H1 (cell line): ENCODE results near the gene CACNA1B. TPM values are rescaled to one million over a fixed set of nuclear protein-coding genes. Genes with fewer than 3 reads are reported as not detected.

Experiments
- CTCF ChIA-PET: fragments of 300-600 bp; sonication (Branson Sonifier 250); formaldehyde crosslinking; loops from one replicate; lab custom pipeline; 2021; ENCODE audit not compliant: partially characterized antibody; lab: Charles Lee
- POLR2A ChIA-PET: fragments of 300-600 bp; sonication (Branson Sonifier 250); formaldehyde crosslinking; loops from one replicate; lab custom pipeline; 2021; ENCODE audit warnings: inconsistent platforms; ENCODE audit not compliant: partially characterized antibody; lab: Charles Lee
- DNase-seq, 2 experiments: peaks; one replicate each; pipeline versions ENCODE4 v3.0.0 to v3.0.0-alpha.2; 2010 to 2022; ENCODE audit warnings: low spot score in 2 of 2, low read depth in 1 of 2, mixed read lengths in 1 of 2
- FAIRE-seq: peaks from 2 replicates; lab custom pipeline; 2011; peaks lifted over from hg19 to GRCh38; lab: Jason Lieb, UNC
- H2AFZ ChIP-seq: 2 replicates; pipeline ENCODE4 v1.8.1; 2012; ENCODE audit warnings: low read length, inconsistent platforms
- H2AK5ac ChIP-seq: 2 replicates; pipeline ENCODE4 v1.6.1; 2013; ENCODE audit warnings: low read depth, low read length
- H2BK120ac ChIP-seq: replicated peaks from 2 replicates; pipeline ENCODE3; 2013; ENCODE audit warnings: low read depth, low read length, inconsistent platforms
- H2BK12ac ChIP-seq: 2 replicates; pipeline ENCODE4 v1.6.1; 2013; ENCODE audit warnings: low read depth, low read length
- H2BK15ac ChIP-seq: 2 replicates; pipeline ENCODE4 v1.6.1; 2013; ENCODE audit warnings: low read length
- H2BK20ac ChIP-seq: 2 replicates; pipeline ENCODE4 v1.6.1; 2013; ENCODE audit warnings: low read length
- H2BK5ac ChIP-seq: 2 replicates; pipeline ENCODE4 v1.6.1; 2013; ENCODE audit warnings: low read depth, low read length
- H3K14ac ChIP-seq: 2 replicates; pipeline ENCODE4 v1.6.1; 2013; ENCODE audit warnings: inconsistent platforms; ENCODE audit not compliant: insufficient read length
- H3K18ac ChIP-seq: 2 replicates; pipeline ENCODE4 v1.6.1; 2013; ENCODE audit warnings: low read length; ENCODE audit errors: extremely low read depth
- H3K23ac ChIP-seq: 2 replicates; pipeline ENCODE4 v1.6.1; 2013; ENCODE audit warnings: inconsistent platforms; ENCODE audit not compliant: insufficient read length
- H3K23me2 ChIP-seq: 2 replicates; pipeline ENCODE4 v1.6.1; 2013; ENCODE audit warnings: low read depth, low read length
- H3K27ac ChIP-seq: 2 replicates; pipeline ENCODE4 v1.6.1; 2011; ENCODE audit warnings: low read depth, low read length, inconsistent platforms
- H3K27me3 ChIP-seq, 4 experiments: replicated peaks in 1 of 4; 1 replicate in 1 of 4; 2 replicates in 3 of 4; pipeline versions ENCODE4 v1.6.1 to v1.8.1; 2011 to 2013; ENCODE audit warnings: low read length in 3 of 4, mild to moderate bottlenecking in 3 of 4, inconsistent platforms in 2 of 4, mixed read lengths in 2 of 4, moderate library complexity in 1 of 4; ENCODE audit not compliant: control insufficient read depth in 3 of 4, insufficient read depth in 3 of 4; ENCODE audit errors: extremely low read depth in 1 of 4
- H3K36me3 ChIP-seq, 4 experiments: 2 replicates each; pipeline versions ENCODE4 v1.6.1 to v1.8.1; 2011 to 2013; ENCODE audit warnings: mild to moderate bottlenecking in 4 of 4, low read length in 3 of 4, moderate library complexity in 2 of 4, control low read depth in 1 of 4, inconsistent platforms in 1 of 4; ENCODE audit not compliant: insufficient read depth in 4 of 4, control insufficient read depth in 2 of 4
- H3K4ac ChIP-seq: replicated peaks from 2 replicates; pipeline ENCODE3; 2013; ENCODE audit warnings: low read length, low read depth, mixed read lengths, inconsistent platforms; ENCODE audit not compliant: insufficient read length
- H3K4me1 ChIP-seq, 4 experiments: replicated peaks in 1 of 4; 1 replicate in 1 of 4; 2 replicates in 3 of 4; pipeline versions ENCODE4 v1.6.1 to v1.8.1; 2011 to 2013; ENCODE audit warnings: low read length in 3 of 4, inconsistent platforms in 2 of 4, mixed read lengths in 1 of 4; ENCODE audit not compliant: insufficient read depth in 4 of 4, control insufficient read depth in 3 of 4
- H3K4me2 ChIP-seq, 2 experiments: 2 replicates each; pipeline versions ENCODE4 v1.6.1 to v1.8.1; 2011 to 2013; ENCODE audit warnings: low read depth in 2 of 2, low read length in 2 of 2, control low read depth in 1 of 2, inconsistent platforms in 1 of 2, mild to moderate bottlenecking in 1 of 2; ENCODE audit not compliant: insufficient read depth in 1 of 2
- H3K4me3 ChIP-seq, 4 experiments: fragments of 200-600, 300-600 bp in 1 of 4; sonication (generic), shearing (Covaris generic), sonication (Bioruptor Twin) in 1 of 4; 2 replicates each; pipeline versions ENCODE4 v1.5.1 to v1.8.1; 2011 to 2016; ENCODE audit warnings: low read length in 4 of 4, low read depth in 3 of 4, control low read depth in 2 of 4, inconsistent platforms in 2 of 4, mild to moderate bottlenecking in 2 of 4, mixed read lengths in 1 of 4, moderate library complexity in 1 of 4; ENCODE audit not compliant: insufficient read depth in 2 of 4; ENCODE audit errors: extremely low read depth in 1 of 4
- H3K56ac ChIP-seq: replicated peaks from 2 replicates; pipeline ENCODE3; 2013; ENCODE audit warnings: low read depth, mild to moderate bottlenecking, mixed read lengths, low read length, inconsistent platforms; ENCODE audit not compliant: insufficient read length
- H3K79me1 ChIP-seq: 2 replicates; pipeline ENCODE4 v1.6.1; 2013; ENCODE audit warnings: low read depth, low read length, control low read depth
- H3K79me2 ChIP-seq, 2 experiments: 2 replicates each; pipeline versions ENCODE4 v1.6.1 to v1.8.1; 2012 to 2013; ENCODE audit warnings: low read length in 2 of 2, mild to moderate bottlenecking in 2 of 2, inconsistent platforms in 1 of 2; ENCODE audit not compliant: insufficient read depth in 2 of 2, control insufficient read depth in 1 of 2
- H3K9ac ChIP-seq, 4 experiments: replicated peaks in 1 of 4; 1 replicate in 1 of 4; 2 replicates in 3 of 4; pipeline versions ENCODE4 v1.6.1 to v1.8.1; 2011 to 2013; ENCODE audit warnings: low read depth in 3 of 4, low read length in 3 of 4, control low read depth in 2 of 4, mild to moderate bottlenecking in 2 of 4, moderate library complexity in 2 of 4, inconsistent platforms in 1 of 4; ENCODE audit errors: extremely low read depth in 1 of 4
- H3K9me3 ChIP-seq, 2 experiments: 2 replicates each; pipeline versions ENCODE4 v1.6.1 to v1.8.1; 2012 to 2013; ENCODE audit warnings: mild to moderate bottlenecking in 2 of 2, moderate library complexity in 2 of 2, control low read depth in 1 of 2, inconsistent platforms in 1 of 2, low read depth in 1 of 2, low read length in 1 of 2, mixed read lengths in 1 of 2; ENCODE audit not compliant: insufficient read depth in 2 of 2
- H4K20me1 ChIP-seq, 2 experiments: replicated peaks in 1 of 2; 2 replicates each; pipeline versions ENCODE3 to v1.8.1; 2011 to 2013; ENCODE audit warnings: inconsistent platforms in 2 of 2, low read length in 2 of 2, mild to moderate bottlenecking in 1 of 2; ENCODE audit not compliant: insufficient read depth in 2 of 2, control insufficient read depth in 1 of 2
- H4K5ac ChIP-seq: 2 replicates; pipeline ENCODE4 v1.6.1; 2013; ENCODE audit warnings: low read length, low read depth, mixed read lengths, inconsistent platforms; ENCODE audit not compliant: insufficient read length
- H4K8ac ChIP-seq: 2 replicates; pipeline ENCODE4 v1.8.0; 2013; ENCODE audit warnings: mild to moderate bottlenecking, moderate library complexity, low read length, inconsistent platforms; ENCODE audit not compliant: insufficient read depth; ENCODE audit errors: extremely low read depth
- H4K91ac ChIP-seq: replicated peaks from 2 replicates; pipeline ENCODE3; 2013; ENCODE audit warnings: low read length, mixed read lengths, inconsistent platforms; ENCODE audit not compliant: insufficient read length
- BRCA1 ChIP-seq: IDR thresholded peaks from 2 replicates; pipeline ENCODE4 v1.6.1; 2012; ENCODE audit warnings: low read depth, low read length, improper control_type of control experiment
- CREB1 ChIP-seq: IDR thresholded peaks from 2 replicates; pipeline ENCODE4 v1.6.1; 2012; ENCODE audit warnings: inconsistent platforms
- HDAC2 ChIP-seq, 2 experiments: fragments of 300-600 bp in 1 of 2; sonication (generic) in 1 of 2; IDR thresholded peaks; 2 replicates each; pipeline ENCODE4 v1.6.1; 2011 to 2012; ENCODE audit warnings: low read depth in 2 of 2, low read length in 2 of 2, mild to moderate bottlenecking in 2 of 2, moderate library complexity in 2 of 2, borderline replicate concordance in 1 of 2, inconsistent platforms in 1 of 2
- MAFK ChIP-seq: IDR thresholded peaks from 2 replicates; pipeline ENCODE4 v1.6.1; 2012; ENCODE audit warnings: low read depth, mild to moderate bottlenecking, improper control_type of control experiment, low read length
- RAD21 ChIP-seq, 2 experiments: IDR thresholded peaks in 1 of 2; conservative IDR thresholded peaks in 1 of 2; 2 replicates each; pipeline ENCODE4 v1.6.1; 2011; ENCODE audit warnings: low read depth in 2 of 2, low read length in 2 of 2, improper control_type of control experiment in 1 of 2, inconsistent platforms in 1 of 2, mild to moderate bottlenecking in 1 of 2, moderate library complexity in 1 of 2
- RFX5 ChIP-seq: IDR thresholded peaks from 2 replicates; pipeline ENCODE4 v1.6.1; 2011; ENCODE audit warnings: low read depth, low read length, improper control_type of control experiment, borderline replicate concordance
- RNF2 ChIP-seq: fragments of 200-900, 300-1000 bp; sonication (generic); IDR thresholded peaks from 2 replicates; pipeline ENCODE4 v1.7.1; 2016; ENCODE audit warnings: borderline replicate concordance, low read depth, mild to moderate bottlenecking, antibody characterized with exemption, low read length; ENCODE audit not compliant: poor library complexity, severe bottlenecking; ENCODE audit errors: missing control alignments
- SIRT6 ChIP-seq: IDR thresholded peaks from one replicate; pipeline ENCODE4 v1.7.1; 2012; ENCODE audit warnings: low read length, inconsistent platforms
- WGBS, 2 experiments: shearing (Covaris generic) in 1 of 2; methylation state at CpG; one replicate each; pipeline versions ENCODE4 v1.1.6 to v1.1.7; 2013 to 2015; ENCODE audit warnings: low lambda C conversion rate in 2 of 2, mixed read lengths in 2 of 2, inconsistent platforms in 1 of 2, low coverage in 1 of 2, missing lambda C conversion rate in 1 of 2; ENCODE audit not compliant: insufficient replicate concordance in 2 of 2, insufficient coverage in 1 of 2, insufficient read length in 1 of 2; ENCODE audit errors: extremely low coverage in 1 of 2, missing lambda C conversion rate in 1 of 2; 5-methylcytosine and 5-hydroxymethylcytosine counted together
- polyA plus RNA-seq, 7 experiments: library from polyadenylated mRNA; depleted of rRNA in 3 of 7; stranded (reverse) in 5 of 7; unstranded in 2 of 7; fragments of >200 nt in 5 of 7; fragments of 200-250 nt in 2 of 7; gene quantifications; 1 replicate in 5 of 7; 2 replicates in 1 of 7; 4 replicates in 1 of 7; pipeline versions ENCODE4 v1.2.1 to v1.2.3, GENCODE V29; 2011 to 2013; ENCODE audit warnings: missing spikeins in 2 of 7, mixed read lengths in 2 of 7
- total RNA-seq: library from RNA; stranded (reverse); fragmentation: NEBNext Ultra II Directional; extraction: Animal tissue kit (Norgen Biotek cat#: 25700); gene quantifications from 2 replicates; pipeline ENCODE4 v1.2.1, GENCODE V29; 2021

Gene CACNA1B
- total and polyA plus RNA-seq, 2 of the 8 experiments (the other 6 are each of a cell fraction or from before 2014, with no cell fraction given): 1.5 to 5.7 TPM

GRCh38 chr9:137900584-137901310 is 23.2 kb downstream of the CACNA1B start:
- peaks cover 7% of the 10 kb centered on the region; the same call in 1 of the 2 replicates for H3K23me2 ChIP-seq
- no peak overlapping the region for H2AFZ ChIP-seq
- H3K27me3 ChIP-seq: peaks cover 0 to 2% (median 0%) of the 10 kb centered on the region in 4 experiments; a peak in 2 of 7 replicates
- no peaks in the 10 kb centered on the region for H3K4me1 ChIP-seq
- H2BK120ac ChIP-seq: no peak overlapping the region
- H2BK12ac ChIP-seq: peak overlapping the region; percentile 79; the same call in 1 of the 2 replicates
- no peak overlapping the region for H4K5ac ChIP-seq
- H2AK5ac ChIP-seq: peak overlapping the region; percentile 95
- no peak overlapping the region for H3K56ac ChIP-seq
- H4K20me1 ChIP-seq: peaks cover 0 to 11% of the 10 kb centered on the region in 2 experiments
- no peak overlapping the region for H3K4ac ChIP-seq
- DNase-seq (no peak), FAIRE-seq (no peak)
- H3K27ac ChIP-seq: no peak overlapping the region
- WGBS, 2 experiments: 87% methylated on average over 11 of the region's 12 CpGs; no CpG with 5 or more reads in 1 of the 2 experiments
- peak overlapping the region; percentile 56; the same call in 1 of the 2 replicates for H2BK5ac ChIP-seq
- peak overlapping the region; percentile 34; the same call in 1 of the 2 replicates for H2BK15ac ChIP-seq
- CTCF ChIA-PET: no interaction called here
- H4K91ac ChIP-seq: peak overlapping the region; percentile 49
- H3K23ac ChIP-seq: no peak overlapping the region
- peaks cover 4% of the 10 kb centered on the region for H3K79me1 ChIP-seq
- H3K4me2 ChIP-seq: no peak overlapping the region
- no peak overlapping the region for H3K18ac ChIP-seq
- no peak overlapping the region for H3K14ac ChIP-seq
- no peaks in the 10 kb centered on the region for H3K36me3 ChIP-seq
- no peak overlapping the region; a peak in 1 of 7 replicates for H3K9ac ChIP-seq
- peak overlapping the region; percentile 29; the same call in 1 of the 2 replicates for H2BK20ac ChIP-seq
- no peak overlapping the region for H4K8ac ChIP-seq
- TF ChIP-seq RFX5 (no peak), RAD21 (IDR thresholded peaks at IDR 0.05 in 1 of 2, conservative IDR thresholded peaks at IDR 0.05 in 1 of 2; ENCODE audit: low read depth in 2 of 2, low read length in 2 of 2) (no peak), MAFK (no peak), RNF2 (peak; percentile 44), SIRT6 (no peak), BRCA1 (no peak), CREB1 (no peak), HDAC2 (IDR thresholded peaks at IDR 0.05; ENCODE audit: borderline replicate concordance in 1 of 2, low read depth in 2 of 2, low read length in 2 of 2) (no peak)
- no peaks in the 10 kb centered on the region for H3K79me2 ChIP-seq
- no peak overlapping the region; a peak in 1 of 8 replicates for H3K4me3 ChIP-seq
- H3K9me3 ChIP-seq: peaks cover 16 to 29% of the 10 kb centered on the region in 2 experiments; a peak in 3 of 4 replicates
- POLR2A ChIA-PET: no interaction called here
